ENCODE measurements around the gene NEDD4L.

Gene NEDD4L

GRCh38 chr18:58386780-58387179, 342.8 kb downstream of the NEDD4L start:
- no peak for DNase-seq (ENCODE audit: low read depth)
- no peak for TF ChIP-seq CTCF (IDR thresholded peaks at IDR 0.05; ENCODE audit: low read depth, low read length, missing control alignments)
- no peak overlapping the region for H3K4me3 ChIP-seq (ENCODE audit: low read depth, low read length)

- no peak for TF ChIP-seq CTCF (IDR thresholded peaks at IDR 0.05; ENCODE audit: low read depth, low read length, missing control alignments)
- DNase-seq (ENCODE audit: low read depth): no peak
- H3K4me3 ChIP-seq (ENCODE audit: low read depth, low read length): no peak overlapping the region
Measured at GRCh38 chr18:58387716-58388115, 343.7 kb downstream of the NEDD4L start.

- no peak overlapping the region for H3K4me3 ChIP-seq (ENCODE audit: low read depth, low read length)
- DNase-seq (ENCODE audit: low read depth): no peak
- no peak for TF ChIP-seq CTCF (IDR thresholded peaks at IDR 0.05; ENCODE audit: low read depth, low read length, missing control alignments)
Measured at GRCh38 chr18:58388736-58389135, 344.7 kb downstream of the NEDD4L start.

GRCh38 chr18:58389745-58390144, 345.7 kb downstream of the NEDD4L start:
- no peak for TF ChIP-seq CTCF (IDR thresholded peaks at IDR 0.05; ENCODE audit: low read depth, low read length, missing control alignments)
- no peak for DNase-seq (ENCODE audit: low read depth)
- no peak overlapping the region for H3K4me3 ChIP-seq (ENCODE audit: low read depth, low read length)

GRCh38 chr18:58390399-58390798, 346.4 kb downstream of the NEDD4L start:
- H3K4me3 ChIP-seq (ENCODE audit: low read depth, low read length): no peak overlapping the region
- no peak for DNase-seq (ENCODE audit: low read depth)
- TF ChIP-seq CTCF (IDR thresholded peaks at IDR 0.05; ENCODE audit: low read depth, low read length, missing control alignments): no peak

- H3K4me3 ChIP-seq (ENCODE audit: low read depth, low read length): no peak overlapping the region
- no peak for TF ChIP-seq CTCF (IDR thresholded peaks at IDR 0.05; ENCODE audit: low read depth, low read length, missing control alignments)
- DNase-seq (ENCODE audit: low read depth): no peak
Measured at GRCh38 chr18:58391231-58391825, 347.3 kb downstream of the NEDD4L start.

GRCh38 chr18:58391932-58392323, 347.9 kb downstream of the NEDD4L start:
- TF ChIP-seq CTCF (IDR thresholded peaks at IDR 0.05; ENCODE audit: low read depth, low read length, missing control alignments): no peak
- no peak for DNase-seq (ENCODE audit: low read depth)
- H3K4me3 ChIP-seq (ENCODE audit: low read depth, low read length): no peak overlapping the region
